NB4 (cell line): ENCODE measurements around the gene HOXB6.

Source experiments
- DNase-seq: peaks from one replicate; pipeline ENCODE4 v3.0.0; 2010; ENCODE audit warnings: low read depth
- H3K4me3 ChIP-seq: one replicate; pipeline ENCODE4 v1.5.1; 2011; ENCODE audit warnings: mild to moderate bottlenecking, low read depth, low read length, moderate library complexity
- CTCF ChIP-seq: IDR thresholded peaks from one replicate; pipeline ENCODE4 v1.5.1; 2012; ENCODE audit warnings: low read depth, low read length
- MAX ChIP-seq: IDR thresholded peaks from 2 replicates; pipeline ENCODE4 v1.6.1; 2011; ENCODE audit warnings: low read depth, low read length
- MYC ChIP-seq: IDR thresholded peaks from 2 replicates; pipeline ENCODE4 v1.6.1; 2011; ENCODE audit warnings: low read depth, low read length
- POLR2A ChIP-seq: IDR thresholded peaks from 2 replicates; pipeline ENCODE4 v1.6.1; 2011; ENCODE audit warnings: mild to moderate bottlenecking; ENCODE audit not compliant: insufficient read length; ENCODE audit errors: extremely low read depth

Gene HOXB6

GRCh38 chr17:48613862-48614694, 9.3 kb upstream of the HOXB6 start:
- no peak overlapping the region for H3K4me3 ChIP-seq
- DNase-seq, result no peak
- no peak for TF ChIP-seq POLR2A
- TF ChIP-seq MYC, result no peak
- TF ChIP-seq MAX, result no peak
- TF ChIP-seq CTCF, result no peak

- H3K4me3 ChIP-seq, result peak overlapping the region; percentile 1
- peak; percentile 56 for DNase-seq
- no peak for TF ChIP-seq CTCF
- no peak for TF ChIP-seq MYC
- no peak for TF ChIP-seq MAX
- TF ChIP-seq POLR2A, result no peak
These were observed 8.3 kb upstream of the HOXB6 start for GRCh38 chr17:48612854-48613691.

- peak overlapping the region; percentile 1 for H3K4me3 ChIP-seq
- no peak for DNase-seq
- no peak for TF ChIP-seq POLR2A
- no peak for TF ChIP-seq CTCF
- TF ChIP-seq MYC, result no peak
- TF ChIP-seq MAX, result no peak
These were observed 7.7 kb upstream of the HOXB6 start for GRCh38 chr17:48612456-48612853.

- no peak overlapping the region for H3K4me3 ChIP-seq
- no peak for TF ChIP-seq MYC
- no peak for TF ChIP-seq POLR2A
- TF ChIP-seq MAX, result no peak
- no peak for TF ChIP-seq CTCF
- DNase-seq, result no peak
These were observed 7.1 kb upstream of the HOXB6 start for GRCh38 chr17:48611681-48612455.

GRCh38 chr17:48611213-48611612, 6.4 kb upstream of the HOXB6 start:
- no peak for TF ChIP-seq MYC
- no peak overlapping the region for H3K4me3 ChIP-seq
- no peak for DNase-seq
